ENCODE results near the gene OLIG2. TPM values are rescaled to one million over a fixed set of nuclear protein-coding genes. Genes with fewer than 3 reads are reported as not detected.

Gene OLIG2
- total RNA-seq, 4 donors from 2014 or later, result 0.11 TPM; not detected in 3

- no peak for DNase-seq
- Histone ChIP-seq H3K27me3 (peaks cover 62% of the 10 kb centered on the region), H3K4me3 (replicated peaks in 1 of 3) (no peak overlapping the region), H3K4me1 (peaks cover 0 to 31% of the 10 kb centered on the region in 2 donors), H3K36me3 (no peaks in the 10 kb centered on the region), H3K27ac (no peak overlapping the region), H3K9me3 (no peaks in the 10 kb centered on the region)
- intact Hi-C loops (cut with DNase I), result no loop called here
- no peak for TF ChIP-seq POLR2A (IDR thresholded peaks at IDR 0.05)
- TF ChIP-seq, protein P1, sequence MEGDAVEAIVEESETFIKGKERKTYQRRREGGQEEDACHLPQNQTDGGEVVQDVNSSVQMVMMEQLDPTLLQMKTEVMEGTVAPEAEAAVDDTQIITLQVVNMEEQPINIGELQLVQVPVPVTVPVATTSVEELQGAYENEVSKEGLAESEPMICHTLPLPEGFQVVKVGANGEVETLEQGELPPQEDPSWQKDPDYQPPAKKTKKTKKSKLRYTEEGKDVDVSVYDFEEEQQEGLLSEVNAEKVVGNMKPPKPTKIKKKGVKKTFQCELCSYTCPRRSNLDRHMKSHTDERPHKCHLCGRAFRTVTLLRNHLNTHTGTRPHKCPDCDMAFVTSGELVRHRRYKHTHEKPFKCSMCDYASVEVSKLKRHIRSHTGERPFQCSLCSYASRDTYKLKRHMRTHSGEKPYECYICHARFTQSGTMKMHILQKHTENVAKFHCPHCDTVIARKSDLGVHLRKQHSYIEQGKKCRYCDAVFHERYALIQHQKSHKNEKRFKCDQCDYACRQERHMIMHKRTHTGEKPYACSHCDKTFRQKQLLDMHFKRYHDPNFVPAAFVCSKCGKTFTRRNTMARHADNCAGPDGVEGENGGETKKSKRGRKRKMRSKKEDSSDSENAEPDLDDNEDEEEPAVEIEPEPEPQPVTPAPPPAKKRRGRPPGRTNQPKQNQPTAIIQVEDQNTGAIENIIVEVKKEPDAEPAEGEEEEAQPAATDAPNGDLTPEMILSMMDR (IDR thresholded peaks at IDR 0.05), result no peak
- 2 to 3% methylated on average over 12 to 22 of the region's 22 CpGs for WGBS, 2 donors
These were observed 638 bp upstream of the OLIG2 start for GRCh38 chr21:33025106-33025488.

- no peak overlapping the region for H3K27ac ChIP-seq
- intact Hi-C loops (cut with DNase I), result no loop called here
- H3K4me1 ChIP-seq, result peaks cover 0 to 30% of the 10 kb centered on the region in 2 donors
- DNase-seq, result no peak
- no peaks in the 10 kb centered on the region for H3K9me3 ChIP-seq
- no peak overlapping the region for H3K4me3 ChIP-seq (replicated peaks in 1 of 3)
- H3K27me3 ChIP-seq, result peaks cover 49% of the 10 kb centered on the region
- TF ChIP-seq POLR2A (IDR thresholded peaks at IDR 0.05), result no peak
- TF ChIP-seq, protein P1 (IDR thresholded peaks at IDR 0.05), result no peak
- WGBS, 2 donors, result 3% methylated on average over 21 of the region's 21 CpGs
- no peaks in the 10 kb centered on the region for H3K36me3 ChIP-seq
These were observed 716 bp downstream of the OLIG2 start for GRCh38 chr21:33026443-33026858.

DNA sequence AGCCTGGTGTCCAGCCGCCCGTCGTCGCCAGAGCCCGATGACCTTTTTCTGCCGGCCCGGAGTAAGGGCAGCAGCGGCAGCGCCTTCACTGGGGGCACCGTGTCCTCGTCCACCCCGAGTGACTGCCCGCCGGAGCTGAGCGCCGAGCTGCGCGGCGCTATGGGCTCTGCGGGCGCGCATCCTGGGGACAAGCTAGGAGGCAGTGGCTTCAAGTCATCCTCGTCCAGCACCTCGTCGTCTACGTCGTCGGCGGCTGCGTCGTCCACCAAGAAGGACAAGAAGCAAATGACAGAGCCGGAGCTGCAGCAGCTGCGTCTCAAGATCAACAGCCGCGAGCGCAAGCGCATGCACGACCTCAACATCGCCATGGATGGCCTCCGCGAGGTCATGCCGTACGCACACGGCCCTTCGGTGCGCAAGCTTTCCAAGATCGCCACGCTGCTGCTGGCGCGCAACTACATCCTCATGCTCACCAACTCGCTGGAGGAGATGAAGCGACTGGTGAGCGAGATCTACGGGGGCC is 1.2 kb downstream of the OLIG2 start:
- H3K27ac ChIP-seq, result no peak overlapping the region
- WGBS, 2 donors, result 1 to 3% methylated on average over 8 to 42 of the region's 54 CpGs
- H3K9me3 ChIP-seq, result no peaks in the 10 kb centered on the region
- peaks cover 44% of the 10 kb centered on the region for H3K27me3 ChIP-seq
- H3K4me3 ChIP-seq (replicated peaks in 1 of 3), result no peak overlapping the region
- DNase-seq, result no peak
- TF ChIP-seq, protein P1 (IDR thresholded peaks at IDR 0.05), result no peak
- no peak for TF ChIP-seq POLR2A (IDR thresholded peaks at IDR 0.05)
- intact Hi-C loops (cut with DNase I), result no loop called here
- H3K36me3 ChIP-seq, result no peaks in the 10 kb centered on the region
- H3K4me1 ChIP-seq, result peaks cover 0 to 30% of the 10 kb centered on the region in 2 donors

GRCh38 chr21:33027401-33028286 is 1.9 kb downstream of the OLIG2 start:
- 0 to 2% methylated on average over 8 to 17 of the region's 85 CpGs for WGBS, 2 donors
- Histone ChIP-seq H3K4me3 (replicated peaks in 1 of 3) (no peak overlapping the region), H3K9me3 (no peaks in the 10 kb centered on the region), H3K36me3 (no peaks in the 10 kb centered on the region), H3K27ac (no peak overlapping the region), H3K27me3 (peaks cover 38% of the 10 kb centered on the region), H3K4me1 (peaks cover 0 to 30% of the 10 kb centered on the region in 2 donors)
- TF ChIP-seq POLR2A (IDR thresholded peaks at IDR 0.05), result no peak
- TF ChIP-seq, protein P1 (IDR thresholded peaks at IDR 0.05), result no peak
- intact Hi-C loops (cut with DNase I), result no loop called here
- DNase-seq, result no peak

GRCh38 chr21:33028287-33028670 is 2.5 kb downstream of the OLIG2 start:
- WGBS, 2 donors, result 2% methylated on average over 15 of the region's 15 CpGs
- H3K27me3 ChIP-seq, result peaks cover 33% of the 10 kb centered on the region
- H3K27ac ChIP-seq, result no peak overlapping the region
- peaks cover 0 to 30% of the 10 kb centered on the region in 2 donors for H3K4me1 ChIP-seq
- H3K4me3 ChIP-seq (replicated peaks in 1 of 3), result no peak overlapping the region
- no peak for DNase-seq
- H3K36me3 ChIP-seq, result no peaks in the 10 kb centered on the region
- intact Hi-C loops (cut with DNase I), result no loop called here
- H3K9me3 ChIP-seq, result no peaks in the 10 kb centered on the region
- no peak for TF ChIP-seq POLR2A (IDR thresholded peaks at IDR 0.05)
- TF ChIP-seq, protein P1 (IDR thresholded peaks at IDR 0.05), result no peak
